SIG-M5 treated with dmso at 0.1 percent for 504 hours (cell line): ENCODE results near the gene SYT15B.
"Not testable (repeated sequence)": the region's sequence is repeated elsewhere in the genome, so short reads cannot be mapped to it uniquely, and the experiment has no call there.

Experiments
- DNase-seq: peaks from one replicate; lab custom pipeline; 2025; ENCODE audit not compliant: unreplicated experiment; lab: John Stamatoyannopoulos, UW

Gene SYT15B

DNA sequence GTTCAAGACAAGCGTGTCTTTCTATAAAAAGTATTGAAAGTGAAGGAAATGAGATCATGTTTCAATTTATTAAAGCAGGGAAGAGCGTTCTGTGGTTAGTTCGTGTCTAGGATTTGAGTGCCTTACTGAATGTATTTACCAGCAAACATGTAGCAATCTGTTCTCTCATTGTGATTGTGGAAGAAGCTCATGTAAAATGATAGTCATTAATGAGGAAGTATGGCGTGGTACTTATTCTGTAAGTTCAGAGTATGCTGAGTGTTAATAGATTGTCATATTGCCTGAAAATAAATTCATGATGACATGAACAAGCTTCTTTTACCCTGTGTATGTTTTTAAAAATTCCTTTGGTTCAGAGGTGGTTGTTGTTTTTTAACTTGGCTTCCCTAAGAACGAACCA, 32.5 kb downstream of the SYT15B start:
- DNase-seq = not testable (repeated sequence)

DNA sequence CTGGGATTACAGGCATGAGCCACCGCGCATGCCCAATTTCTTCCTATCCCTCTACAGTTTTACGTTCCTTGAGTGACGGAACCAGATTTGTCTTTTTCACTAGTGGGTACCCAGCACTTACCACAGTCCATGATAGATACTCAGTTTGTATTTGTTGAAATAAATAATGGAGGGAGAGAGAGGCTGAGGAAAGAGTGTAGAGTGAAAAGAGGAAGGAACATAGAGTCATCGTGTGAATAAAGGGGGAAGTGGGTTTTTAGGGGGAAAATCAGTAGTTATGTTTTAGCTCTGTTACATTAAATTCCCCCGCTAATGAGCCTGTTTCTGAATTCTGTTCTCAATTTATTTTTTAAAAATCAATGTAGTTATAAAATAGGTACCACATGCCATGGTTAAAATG, 37.7 kb downstream of the SYT15B start:
- not testable (repeated sequence) for DNase-seq

DNA sequence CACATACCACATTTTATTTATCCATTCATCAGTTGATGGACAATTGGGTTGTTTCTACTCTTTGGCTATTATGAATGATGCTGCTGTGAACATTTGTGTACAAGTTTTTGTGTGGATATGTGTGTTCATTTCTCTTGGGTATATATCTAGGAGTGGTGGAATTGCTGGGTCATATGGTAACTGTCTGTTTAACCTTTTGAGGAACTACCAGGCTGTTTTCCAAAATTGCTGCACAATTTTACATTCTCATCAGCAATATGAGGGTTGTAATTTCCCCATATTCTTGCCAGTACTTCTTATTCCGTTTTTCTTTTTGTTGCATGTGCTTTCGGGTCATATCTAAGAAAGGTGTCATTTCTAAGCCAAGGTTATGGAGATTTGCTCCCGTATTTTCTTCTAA, 38.3 kb downstream of the SYT15B start:
- not testable (repeated sequence) for DNase-seq

DNA sequence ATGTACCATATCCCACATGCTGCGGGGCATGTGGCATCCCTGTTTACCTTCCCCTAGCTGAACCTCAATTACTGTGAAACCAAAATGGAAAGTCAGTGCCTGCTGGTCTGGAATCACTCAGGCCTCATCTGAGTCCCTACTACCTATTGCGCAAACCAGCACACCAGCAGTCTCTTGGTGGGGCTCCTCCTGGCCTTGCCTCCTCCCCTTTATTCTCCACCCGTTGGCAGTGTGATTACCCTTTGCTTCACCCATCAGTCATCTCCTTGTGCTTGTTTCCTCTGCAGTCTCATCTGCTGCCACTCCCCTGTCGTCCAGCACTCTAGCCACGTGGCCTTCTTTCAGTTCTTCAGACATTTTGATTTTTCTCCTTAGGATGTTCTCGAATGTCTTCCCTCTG, 39.3 kb downstream of the SYT15B start:
- DNase-seq = not testable (repeated sequence)

DNA sequence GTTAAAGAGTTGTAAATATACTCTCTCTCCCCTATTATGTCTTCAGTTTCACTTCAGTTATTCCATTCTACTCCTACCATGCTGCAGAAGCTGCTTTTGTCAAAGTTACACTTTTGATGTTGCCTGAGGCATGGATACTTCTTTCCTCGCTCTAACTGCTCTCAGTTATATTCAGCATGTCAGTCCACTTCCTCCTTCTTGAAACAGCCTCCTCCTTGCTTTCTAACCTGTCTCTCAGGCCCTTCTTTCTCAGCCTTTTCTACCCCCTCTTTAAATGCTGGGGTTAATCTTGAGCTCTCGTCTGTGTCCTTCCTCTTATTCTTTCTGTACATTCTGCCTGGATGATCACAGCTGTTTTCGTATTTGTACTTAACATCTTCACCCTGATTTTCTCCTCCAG, 40.0 kb downstream of the SYT15B start:
- DNase-seq = not testable (repeated sequence)

DNA sequence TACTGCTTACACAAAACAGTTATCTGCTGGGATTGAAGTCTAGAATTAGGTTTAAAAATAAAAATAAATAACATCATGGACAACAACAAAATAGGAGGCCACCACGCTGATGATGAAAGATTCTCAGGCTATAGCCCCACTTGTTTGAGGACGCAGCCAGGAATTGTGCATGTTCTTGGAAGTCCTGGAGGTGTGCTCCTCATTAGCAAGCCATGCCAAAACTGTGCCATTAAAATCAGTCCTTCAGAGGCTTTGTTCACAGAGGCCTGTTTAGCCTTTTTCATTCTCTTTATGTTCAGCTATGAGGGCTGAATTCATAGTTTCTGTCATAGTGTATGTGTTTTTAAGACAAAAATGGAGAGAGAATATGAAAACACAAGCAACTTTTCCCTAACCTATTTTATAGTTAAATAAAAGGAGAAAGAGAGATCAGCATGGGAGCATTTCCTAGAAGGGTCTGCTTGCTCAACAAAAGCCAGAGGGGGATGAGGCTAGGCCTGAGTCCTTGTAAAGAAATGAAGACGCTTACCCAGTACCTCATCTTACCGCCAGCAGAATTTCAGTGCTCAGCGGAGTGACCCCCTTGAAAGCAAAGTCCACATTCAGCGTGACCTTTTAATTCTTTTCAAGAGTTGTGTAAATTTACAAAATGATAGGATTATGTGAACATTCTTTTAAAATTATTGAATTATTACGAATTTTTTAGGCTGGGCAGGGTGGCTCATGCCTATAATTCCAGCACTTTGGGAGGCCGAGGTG, 46.2 kb downstream of the SYT15B start:
- DNase-seq = not testable (repeated sequence)
